ENCODE measurements around the gene FABP1.

The FABP1 gene

GRCh38 chr2:88110830-88111229, 17.0 kb downstream of the FABP1 start:
- no peak for DNase-seq

GRCh38 chr2:88108796-88109195, 19.1 kb downstream of the FABP1 start:
- no peak for DNase-seq

- no peak for DNase-seq
Measured at GRCh38 chr2:88100489-88100858, 27.4 kb downstream of the FABP1 start.

- no peak for DNase-seq
Measured at GRCh38 chr2:88099798-88100488, 27.9 kb downstream of the FABP1 start.

GRCh38 chr2:88098558-88098900, 29.3 kb downstream of the FABP1 start:
- no peak for DNase-seq

GRCh38 chr2:88097891-88098557, 29.8 kb downstream of the FABP1 start:
- no peak for DNase-seq

GRCh38 chr2:88097192-88097591, 30.7 kb downstream of the FABP1 start:
- DNase-seq, result no peak

GRCh38 chr2:88096708-88097107, 31.2 kb downstream of the FABP1 start:
- DNase-seq, result no peak

GRCh38 chr2:88095022-88095421, 32.8 kb downstream of the FABP1 start:
- no peak for DNase-seq

GRCh38 chr2:88092773-88093172, 35.1 kb downstream of the FABP1 start:
- no peak for DNase-seq

- DNase-seq, result no peak
Measured at GRCh38 chr2:88091943-88092342, 35.9 kb downstream of the FABP1 start.

- DNase-seq, result no peak
Measured at GRCh38 chr2:88090446-88091283, 37.2 kb downstream of the FABP1 start.

- DNase-seq, result no peak
Measured at GRCh38 chr2:88088999-88089398, 38.9 kb downstream of the FABP1 start.

GRCh38 chr2:88087763-88088162, 40.1 kb downstream of the FABP1 start:
- DNase-seq, result no peak

GRCh38 chr2:88087073-88087472, 40.8 kb downstream of the FABP1 start:
- no peak for DNase-seq

- no peak for DNase-seq
Measured at GRCh38 chr2:88086401-88086800, 41.5 kb downstream of the FABP1 start.

- DNase-seq, result no peak
Measured at GRCh38 chr2:88085602-88086001, 42.3 kb downstream of the FABP1 start.

- DNase-seq, result no peak
Measured at GRCh38 chr2:88085099-88085498, 42.8 kb downstream of the FABP1 start.

GRCh38 chr2:88082781-88083180, 45.1 kb downstream of the FABP1 start:
- no peak for DNase-seq

GRCh38 chr2:88081924-88082608, 45.8 kb downstream of the FABP1 start:
- DNase-seq, result no peak

- no peak for DNase-seq
Measured at GRCh38 chr2:88080545-88080944, 47.3 kb downstream of the FABP1 start.

- DNase-seq, result no peak
Measured at GRCh38 chr2:88078643-88079172, 49.2 kb downstream of the FABP1 start.

- DNase-seq, result no peak
Measured at GRCh38 chr2:88077080-88077479, 50.8 kb downstream of the FABP1 start.

Data from CD4-positive, alpha-beta T cell treated with Interleukin-4 for 4 hours (primary cell).